ENCODE data around the gene TTC7B.

- TF ChIP-seq, protein P1, sequence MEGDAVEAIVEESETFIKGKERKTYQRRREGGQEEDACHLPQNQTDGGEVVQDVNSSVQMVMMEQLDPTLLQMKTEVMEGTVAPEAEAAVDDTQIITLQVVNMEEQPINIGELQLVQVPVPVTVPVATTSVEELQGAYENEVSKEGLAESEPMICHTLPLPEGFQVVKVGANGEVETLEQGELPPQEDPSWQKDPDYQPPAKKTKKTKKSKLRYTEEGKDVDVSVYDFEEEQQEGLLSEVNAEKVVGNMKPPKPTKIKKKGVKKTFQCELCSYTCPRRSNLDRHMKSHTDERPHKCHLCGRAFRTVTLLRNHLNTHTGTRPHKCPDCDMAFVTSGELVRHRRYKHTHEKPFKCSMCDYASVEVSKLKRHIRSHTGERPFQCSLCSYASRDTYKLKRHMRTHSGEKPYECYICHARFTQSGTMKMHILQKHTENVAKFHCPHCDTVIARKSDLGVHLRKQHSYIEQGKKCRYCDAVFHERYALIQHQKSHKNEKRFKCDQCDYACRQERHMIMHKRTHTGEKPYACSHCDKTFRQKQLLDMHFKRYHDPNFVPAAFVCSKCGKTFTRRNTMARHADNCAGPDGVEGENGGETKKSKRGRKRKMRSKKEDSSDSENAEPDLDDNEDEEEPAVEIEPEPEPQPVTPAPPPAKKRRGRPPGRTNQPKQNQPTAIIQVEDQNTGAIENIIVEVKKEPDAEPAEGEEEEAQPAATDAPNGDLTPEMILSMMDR (IDR thresholded peaks at IDR 0.05): no peak
- TF ChIP-seq EP300 (IDR thresholded peaks at IDR 0.05; ENCODE audit: low read depth) (no peak), POLR2A (IDR thresholded peaks at IDR 0.05) (no peak), POLR2AphosphoS5 (IDR thresholded peaks at IDR 0.05) (no peak)
Measured at GRCh38 chr14:90730206-90730766, 85.9 kb downstream of the TTC7B start.
